Transverse colon (tissue), 4 donors: ENCODE measurements around the gene SLC17A9.

Source experiments
- EP300 ChIP-seq: sonication (generic); formaldehyde crosslinking; IDR thresholded peaks from one replicate; pipeline ENCODE4 v1.6.1; 2017; ENCODE audit warnings: antibody characterized with exemption, low read depth
- POLR2A ChIP-seq: fragments of 450-650 bp; IDR thresholded peaks from one replicate; pipeline ENCODE4 v1.6.1; 2016; ENCODE audit warnings: antibody characterized with exemption, mild to moderate bottlenecking, moderate library complexity
- POLR2AphosphoS5 ChIP-seq, 3 donors: sonication (generic); formaldehyde crosslinking; IDR thresholded peaks; one replicate each; pipeline ENCODE4 v1.6.1; 2016; ENCODE audit warnings: antibody characterized with exemption in 3 of 3
- TF ChIP-seq, protein P1 (sequence below), 5 experiments: fragments of 200-600 bp in 3 of 5; fragments of 450-650 bp in 2 of 5; sonication (generic) in 3 of 5; IDR thresholded peaks; 1 replicate in 2 of 5; 2 replicates in 3 of 5; pipeline ENCODE4 v1.5.1; 2016 to 2017; ENCODE audit warnings: antibody characterized with exemption in 5 of 5, inconsistent platforms in 3 of 5, mild to moderate bottlenecking in 2 of 5, moderate library complexity in 1 of 5

DNA sequence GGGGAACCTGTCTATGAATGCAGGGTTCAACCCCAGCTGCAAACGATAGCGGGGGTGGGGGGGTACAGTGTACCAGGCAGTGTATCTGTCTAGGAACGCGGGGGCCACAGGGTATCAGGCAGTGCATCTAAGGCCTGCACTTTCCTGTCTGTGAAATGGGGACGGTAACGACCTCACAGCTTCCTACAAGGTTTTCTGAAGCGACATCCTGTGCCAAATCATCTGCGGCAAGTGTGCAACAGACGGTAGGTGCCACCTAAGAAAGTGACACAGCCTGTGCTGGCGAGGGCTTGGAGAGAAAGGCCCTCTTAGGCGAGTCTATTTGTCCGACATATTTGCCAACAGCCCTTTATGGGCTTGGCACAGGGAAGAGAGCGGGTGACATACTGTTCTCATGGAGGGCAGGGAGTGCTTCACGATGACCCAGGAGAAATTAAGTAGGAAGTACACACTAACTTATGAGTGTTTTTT is 30.0 kb upstream of the SLC17A9 start:
- no peak for TF ChIP-seq EP300
- TF ChIP-seq, protein P1, sequence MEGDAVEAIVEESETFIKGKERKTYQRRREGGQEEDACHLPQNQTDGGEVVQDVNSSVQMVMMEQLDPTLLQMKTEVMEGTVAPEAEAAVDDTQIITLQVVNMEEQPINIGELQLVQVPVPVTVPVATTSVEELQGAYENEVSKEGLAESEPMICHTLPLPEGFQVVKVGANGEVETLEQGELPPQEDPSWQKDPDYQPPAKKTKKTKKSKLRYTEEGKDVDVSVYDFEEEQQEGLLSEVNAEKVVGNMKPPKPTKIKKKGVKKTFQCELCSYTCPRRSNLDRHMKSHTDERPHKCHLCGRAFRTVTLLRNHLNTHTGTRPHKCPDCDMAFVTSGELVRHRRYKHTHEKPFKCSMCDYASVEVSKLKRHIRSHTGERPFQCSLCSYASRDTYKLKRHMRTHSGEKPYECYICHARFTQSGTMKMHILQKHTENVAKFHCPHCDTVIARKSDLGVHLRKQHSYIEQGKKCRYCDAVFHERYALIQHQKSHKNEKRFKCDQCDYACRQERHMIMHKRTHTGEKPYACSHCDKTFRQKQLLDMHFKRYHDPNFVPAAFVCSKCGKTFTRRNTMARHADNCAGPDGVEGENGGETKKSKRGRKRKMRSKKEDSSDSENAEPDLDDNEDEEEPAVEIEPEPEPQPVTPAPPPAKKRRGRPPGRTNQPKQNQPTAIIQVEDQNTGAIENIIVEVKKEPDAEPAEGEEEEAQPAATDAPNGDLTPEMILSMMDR (IDR thresholded peaks at IDR 0.05) = no peak
- TF ChIP-seq POLR2A = no peak
- no peak for TF ChIP-seq POLR2AphosphoS5 (IDR thresholded peaks at IDR 0.05)
